HepG2 (cell line): Measurements from ENCODE around the gene ATP7A. TPM values are rescaled to one million over a fixed set of nuclear protein-coding genes. Genes with fewer than 3 reads are reported as not detected.

Source experiments
- ATAC-seq: fragments of 200-7000 bp; cut with Tn5 transposase; 3 replicates; pipeline ENCODE4 v1.9.1; 2020; ENCODE audit warnings: mild to moderate bottlenecking, moderate library complexity
- BruUV-seq: library from RNA; stranded (reverse); fragments of 400-500 nt; replicated peaks from 2 replicates; lab custom pipeline; 2021; lab: Mats Ljungman, UMichigan
- CTCF ChIA-PET: fragments of 300-600 bp; formaldehyde crosslinking; extraction: SDS; loops from one replicate; lab custom pipeline; 2021; ENCODE audit warnings: low total read pairs, inconsistent platforms, low intra/inter-chr PET ratio; lab: Yijun Ruan, JAX
- POLR2A ChIA-PET: fragments of 350-600 bp; sonication (Branson Sonifier 250); formaldehyde crosslinking; loops from one replicate; lab custom pipeline; 2020; ENCODE audit warnings: antibody characterized with exemption, inconsistent platforms; lab: Yijun Ruan, JAX
- DNase-seq: peaks from one replicate; pipeline ENCODE4 v3.0.0-alpha.2; 2015; ENCODE audit warnings: low spot score
- FAIRE-seq: peaks from 3 replicates; lab custom pipeline; 2011; peaks lifted over from hg19 to GRCh38; lab: Jason Lieb, UNC
- H2AFZ ChIP-seq: one replicate; pipeline ENCODE4 v1.6.1; 2011; ENCODE audit warnings: low read length, inconsistent platforms
- H3K27ac ChIP-seq: fragments of 300-600 bp; 3 replicates; pipeline ENCODE4 v1.8.0; 2011; ENCODE audit warnings: mixed run types, mild to moderate bottlenecking, mixed read lengths, low read length, inconsistent platforms; ENCODE audit not compliant: insufficient read depth; ENCODE audit errors: extremely low read length
- H3K27me3 ChIP-seq, 2 experiments: fragments of 200-600 bp in 1 of 2; 2 replicates in 1 of 2; 3 replicates in 1 of 2; pipeline versions ENCODE4 v1.6.0 to v1.8.0; 2011; ENCODE audit warnings: low read length in 2 of 2, mild to moderate bottlenecking in 2 of 2, moderate library complexity in 2 of 2, inconsistent platforms in 1 of 2; ENCODE audit not compliant: insufficient read depth in 2 of 2, control insufficient read depth in 1 of 2
- H3K36me3 ChIP-seq, 2 experiments: fragments of 200-600 bp in 1 of 2; replicated peaks in 1 of 2; 2 replicates in 1 of 2; 3 replicates in 1 of 2; pipeline versions ENCODE4 v1.5.1 to v1.8.0; 2011; ENCODE audit warnings: low read length in 2 of 2, inconsistent platforms in 1 of 2; ENCODE audit not compliant: insufficient read depth in 2 of 2, control insufficient read depth in 1 of 2
- H3K4me1 ChIP-seq: 2 replicates; pipeline ENCODE4 v1.5.1; 2012; ENCODE audit warnings: low read length, inconsistent platforms; ENCODE audit not compliant: insufficient read depth
- H3K4me2 ChIP-seq: 2 replicates; pipeline ENCODE4 v1.6.0; 2011; ENCODE audit warnings: low read depth, low read length, inconsistent platforms
- H3K4me3 ChIP-seq, 3 experiments: fragments of 200-600 bp in 1 of 3; sonication (generic), shearing (Covaris generic) in 1 of 3; replicated peaks in 1 of 3; 2 replicates each; pipeline ENCODE4 v1.5.1; 2011 to 2016; ENCODE audit warnings: low read length in 3 of 3, inconsistent platforms in 2 of 3, low read depth in 2 of 3, mild to moderate bottlenecking in 2 of 3, control low read depth in 1 of 3, mixed read lengths in 1 of 3; ENCODE audit not compliant: insufficient read depth in 1 of 3
- H3K79me2 ChIP-seq: one replicate; pipeline ENCODE4 v1.6.1; 2011; ENCODE audit warnings: low read length, inconsistent platforms; ENCODE audit not compliant: insufficient read depth
- H3K9ac ChIP-seq: 2 replicates; pipeline ENCODE4 v1.6.0; 2011; ENCODE audit warnings: mild to moderate bottlenecking, low read depth, low read length, inconsistent platforms; ENCODE audit not compliant: insufficient read depth
- H3K9me3 ChIP-seq: 2 replicates; pipeline ENCODE4 v1.5.1; 2012; ENCODE audit warnings: mild to moderate bottlenecking, low read length
- H4K20me1 ChIP-seq: 2 replicates; pipeline ENCODE4 v1.6.0; 2011; ENCODE audit warnings: inconsistent platforms, mild to moderate bottlenecking, low read length, moderate library complexity; ENCODE audit not compliant: insufficient read depth
- CEBPZ ChIP-seq: IDR thresholded peaks from 2 replicates; pipeline ENCODE4 v1.6.1; 2012; ENCODE audit warnings: low read length, improper control_type of control experiment
- CREM ChIP-seq, 2 experiments: sonication (generic) in 1 of 2; formaldehyde crosslinking in 1 of 2; IDR thresholded peaks; 2 replicates each; pipeline versions ENCODE4 v1.4.0 to v1.6.1; 2016 to 2020; ENCODE audit warnings: antibody characterized with exemption in 1 of 2, mild to moderate bottlenecking in 1 of 2, missing genetic modification reagents in 1 of 2
- FOXO1 ChIP-seq: sonication (generic); formaldehyde crosslinking; IDR thresholded peaks from 2 replicates; pipeline ENCODE4 v1.4.0; 2020; ENCODE audit warnings: missing genetic modification reagents
- FUBP1 ChIP-seq: sonication (generic); formaldehyde crosslinking; IDR thresholded peaks from 2 replicates; pipeline ENCODE4 v1.5.1; 2020; ENCODE audit warnings: missing genetic modification reagents, mild to moderate bottlenecking, borderline replicate concordance
- KDM4B ChIP-seq: sonication (generic); formaldehyde crosslinking; IDR thresholded peaks from 2 replicates; pipeline ENCODE4 v1.4.0; 2020; ENCODE audit warnings: missing genetic modification reagents
- NCOA2 ChIP-seq: sonication (generic); formaldehyde crosslinking; IDR thresholded peaks from 2 replicates; pipeline ENCODE4 v1.8.0; 2022; ENCODE audit warnings: inconsistent platforms
- RAD51 ChIP-seq: fragments of 450-650 bp; IDR thresholded peaks from 2 replicates; pipeline ENCODE4 v1.6.1; 2016; ENCODE audit warnings: borderline replicate concordance
- TOPORS ChIP-seq: sonication (generic); formaldehyde crosslinking; IDR thresholded peaks from 2 replicates; pipeline ENCODE4 v1.8.0; 2023; ENCODE audit warnings: mild to moderate bottlenecking, missing genetic modification reagents
- ZC3H13 ChIP-seq: sonication (generic); formaldehyde crosslinking; IDR thresholded peaks from 2 replicates; pipeline ENCODE4 v1.8.1; 2023; ENCODE audit warnings: mild to moderate bottlenecking, missing genetic modification reagents, moderate library complexity
- ZKSCAN1 ChIP-seq: fragments of 150-350 bp; IDR thresholded peaks from 2 replicates; pipeline ENCODE4 v1.6.1; 2014; ENCODE audit warnings: low read length
- ZNF101 ChIP-seq: sonication (generic); formaldehyde crosslinking; IDR thresholded peaks from 2 replicates; pipeline ENCODE4 v1.4.0; 2020; ENCODE audit warnings: mild to moderate bottlenecking, low read depth, missing genetic modification reagents, borderline replicate concordance
- ZNF18 ChIP-seq: sonication (generic); formaldehyde crosslinking; IDR thresholded peaks from 2 replicates; pipeline ENCODE4 v1.8.0; 2022; ENCODE audit warnings: mild to moderate bottlenecking, missing genetic modification reagents; ENCODE audit not compliant: insufficient replicate concordance
- ZNF773 ChIP-seq: sonication (generic); formaldehyde crosslinking; IDR thresholded peaks from 2 replicates; pipeline ENCODE4 v1.4.0; 2020; ENCODE audit warnings: missing genetic modification reagents, borderline replicate concordance
- ZNF775 ChIP-seq: sonication (generic); formaldehyde crosslinking; IDR thresholded peaks from 2 replicates; pipeline ENCODE4 v1.4.0; 2020; ENCODE audit warnings: missing genetic modification reagents, mild to moderate bottlenecking, moderate library complexity, borderline replicate concordance
- ZNF816 ChIP-seq: sonication (generic); formaldehyde crosslinking; IDR thresholded peaks from 2 replicates; pipeline ENCODE4 v1.8.0; 2022; ENCODE audit warnings: missing genetic modification reagents, mild to moderate bottlenecking, borderline replicate concordance
- WGBS: methylation state at CpG from one replicate; pipeline ENCODE4 v1.1.6; 2017; ENCODE audit warnings: low lambda C conversion rate; 5-methylcytosine and 5-hydroxymethylcytosine counted together
- in situ Hi-C: cut with HindIII; loops from 2 replicates; pipeline ENCODE4 v1.10.0; 2017; ENCODE audit warnings: low pct_unique_long_range_greater_than_20kb; ENCODE audit not compliant: extremely low pct_ligation_motif_present
- intact Hi-C: fragments of 100-400 bp; cut with micrococcal nuclease; formaldehyde crosslinking; loops from one replicate; pipeline ENCODE4 v1.10.0; 2022; ENCODE audit not compliant: unreplicated experiment
- polyA plus RNA-seq, 8 experiments: library from polyadenylated mRNA; depleted of rRNA in 3 of 8; stranded (reverse) in 7 of 8; unstranded in 1 of 8; fragments of >200 nt; fragmentation: Illumina TruSeq in 4 of 8; extraction: Trizol in 4 of 8; gene quantifications; 2 replicates each; pipeline versions ENCODE4 v1.2.1 to v1.2.3, GENCODE V29; 2011 to 2016; ENCODE audit warnings: low read depth in 4 of 8, missing spikeins in 1 of 8, mixed read lengths in 1 of 8; ENCODE audit not compliant: insufficient read depth in 1 of 8
- total RNA-seq, 5 experiments: library from RNA; depleted of rRNA; stranded (reverse); fragments of >200 nt; fragmentation: Illumina TruSeq; extraction: Trizol; gene quantifications; 2 replicates each; pipeline ENCODE4 v1.2.3, GENCODE V29; 2016; ENCODE audit warnings: low read depth in 1 of 5

Gene ATP7A
- total and polyA plus RNA-seq, 2 of the 13 experiments (the other 11 are each of a cell fraction or from before 2014, with no cell fraction given), result 1.7 to 4.7 TPM

GRCh38 chrX:77953708-77954107 is 43.2 kb downstream of the ATP7A start:
- POLR2A ChIA-PET, result no interaction called here
- ATAC-seq, result no peak
- Histone ChIP-seq H3K9me3 (no peaks in the 10 kb centered on the region), H3K27me3 (no peaks in the 10 kb centered on the region), H3K4me1 (no peaks in the 10 kb centered on the region), H3K4me3 (no peak overlapping the region), H3K36me3 (no peaks in the 10 kb centered on the region), H3K4me2 (no peak overlapping the region), H4K20me1 (no peaks in the 10 kb centered on the region), H2AFZ (no peak overlapping the region), H3K9ac (no peak overlapping the region), H3K79me2 (no peaks in the 10 kb centered on the region), H3K27ac (no peak overlapping the region)
- DNase-seq, result no peak
- BruUV-seq, result no TSS peak
- WGBS, result 75% methylated on average over 1 of the region's 1 CpG
- CTCF ChIA-PET, result no interaction called here
- FAIRE-seq, result no peak
- in situ Hi-C loops, result no loop called here
- TF ChIP-seq FUBP1 (CRISPR knock-in tag), result no peak
- no peak for TF ChIP-seq KDM4B (CRISPR knock-in tag)
- TF ChIP-seq NCOA2 (CRISPR knock-in tag), result no peak
- TF ChIP-seq ZKSCAN1, result no peak
- TF ChIP-seq CEBPZ, result no peak
- TF ChIP-seq ZNF773 (CRISPR knock-in tag), result no peak
- no peak for TF ChIP-seq ZNF775
- TF ChIP-seq ZNF18 (CRISPR knock-in tag), result no peak
- no peak for TF ChIP-seq TOPORS (CRISPR knock-in tag)
- no peak for TF ChIP-seq ZC3H13 (CRISPR knock-in tag)
- TF ChIP-seq CREM (IDR thresholded peaks at IDR 0.05), result no peak
- TF ChIP-seq CREM (CRISPR knock-in tag; IDR thresholded peaks at IDR 0.05), result no peak
- no peak for TF ChIP-seq ZNF101 (CRISPR knock-in tag)
- TF ChIP-seq RAD51, result no peak
- no peak for TF ChIP-seq ZNF816 (CRISPR knock-in tag)
- TF ChIP-seq FOXO1, result no peak
- intact Hi-C loops, result no loop called here
